Tibial nerve (tissue), 4 donors: ENCODE results near the gene SSR1. TPM values are rescaled to one million over a fixed set of nuclear protein-coding genes. Genes with fewer than 3 reads are reported as not detected.

Source experiments
- DNase-seq, 2 donors: peaks; one replicate each; pipeline ENCODE4 v3.0.0-alpha.2; 2019; ENCODE audit warnings: low spot score in 2 of 2
- H3K27ac ChIP-seq, 4 donors: fragments of 200-600 bp; sonication (generic) in 3 of 4; one replicate each; pipeline ENCODE4 v1.5.1; 2017 to 2019; ENCODE audit warnings: mild to moderate bottlenecking in 1 of 4
- H3K27me3 ChIP-seq, 2 donors: fragments of 200-600 bp; sonication (generic) in 1 of 2; one replicate each; pipeline versions ENCODE4 v1.5.1 to v1.6.0; 2017 to 2019
- H3K36me3 ChIP-seq, 3 donors: fragments of 200-600 bp; sonication (generic); one replicate each; pipeline ENCODE4 v1.5.1; 2018 to 2019
- H3K4me1 ChIP-seq, 4 donors: fragments of 200-600 bp; sonication (generic) in 3 of 4; one replicate each; pipeline ENCODE4 v1.5.1; 2017 to 2019
- H3K4me3 ChIP-seq, 4 donors: fragments of 200-600 bp; sonication (generic) in 3 of 4; one replicate each; pipeline ENCODE4 v1.5.1; 2017 to 2019; ENCODE audit warnings: mild to moderate bottlenecking in 1 of 4, moderate library complexity in 1 of 4
- H3K9me3 ChIP-seq, 4 donors: fragments of 200-600 bp; sonication (generic) in 3 of 4; one replicate each; pipeline ENCODE4 v1.5.1; 2017 to 2019
- EP300 ChIP-seq, 2 donors: sonication (generic); formaldehyde crosslinking; IDR thresholded peaks; one replicate each; pipeline ENCODE4 v1.6.1; 2017; ENCODE audit warnings: antibody characterized with exemption in 2 of 2, mild to moderate bottlenecking in 1 of 2
- POLR2A ChIP-seq, 2 donors: fragments of 450-650 bp; IDR thresholded peaks; one replicate each; pipeline ENCODE4 v1.6.1; 2017; ENCODE audit warnings: antibody characterized with exemption in 2 of 2, mild to moderate bottlenecking in 2 of 2, moderate library complexity in 2 of 2
- WGBS, 2 donors: methylation state at CpG; one replicate each; pipeline ENCODE4 v1.1.5; 2018; 5-methylcytosine and 5-hydroxymethylcytosine counted together
- total RNA-seq, 4 donors: library from RNA; depleted of rRNA; stranded (reverse); fragments of >200 nt; gene quantifications; one replicate each; pipeline ENCODE4 v1.1.0, GENCODE V29; 2016
- TF ChIP-seq, protein P1 (sequence below), 5 experiments: fragments of 200-600 bp in 3 of 5; fragments of 450-650 bp in 2 of 5; sonication (generic) in 3 of 5; IDR thresholded peaks; one replicate each; pipeline ENCODE4 v1.5.1; 2016 to 2019; ENCODE audit warnings: antibody characterized with exemption in 5 of 5, mild to moderate bottlenecking in 3 of 5, moderate library complexity in 2 of 5

SSR1 gene
- total RNA-seq, 4 donors from 2014 or later = 30.8 to 68.2 (median 51.5) TPM

- Histone ChIP-seq H3K27me3 (no peaks in the 10 kb centered on the region), H3K36me3 (peaks cover 0 to 70% (median 2%) of the 10 kb centered on the region in 3 donors), H3K27ac (no peak overlapping the region), H3K4me1 (peaks cover 0 to 48% (median 15%) of the 10 kb centered on the region in 4 donors), H3K9me3 (no peaks in the 10 kb centered on the region), H3K4me3 (no peak overlapping the region)
- WGBS, 2 donors = 95 to 99% methylated on average over 5 of the region's 5 CpGs
- no peak for DNase-seq
- TF ChIP-seq EP300 (IDR thresholded peaks at IDR 0.05) (no peak), POLR2A (IDR thresholded peaks at IDR 0.05) (no peak)
- TF ChIP-seq, protein P1, sequence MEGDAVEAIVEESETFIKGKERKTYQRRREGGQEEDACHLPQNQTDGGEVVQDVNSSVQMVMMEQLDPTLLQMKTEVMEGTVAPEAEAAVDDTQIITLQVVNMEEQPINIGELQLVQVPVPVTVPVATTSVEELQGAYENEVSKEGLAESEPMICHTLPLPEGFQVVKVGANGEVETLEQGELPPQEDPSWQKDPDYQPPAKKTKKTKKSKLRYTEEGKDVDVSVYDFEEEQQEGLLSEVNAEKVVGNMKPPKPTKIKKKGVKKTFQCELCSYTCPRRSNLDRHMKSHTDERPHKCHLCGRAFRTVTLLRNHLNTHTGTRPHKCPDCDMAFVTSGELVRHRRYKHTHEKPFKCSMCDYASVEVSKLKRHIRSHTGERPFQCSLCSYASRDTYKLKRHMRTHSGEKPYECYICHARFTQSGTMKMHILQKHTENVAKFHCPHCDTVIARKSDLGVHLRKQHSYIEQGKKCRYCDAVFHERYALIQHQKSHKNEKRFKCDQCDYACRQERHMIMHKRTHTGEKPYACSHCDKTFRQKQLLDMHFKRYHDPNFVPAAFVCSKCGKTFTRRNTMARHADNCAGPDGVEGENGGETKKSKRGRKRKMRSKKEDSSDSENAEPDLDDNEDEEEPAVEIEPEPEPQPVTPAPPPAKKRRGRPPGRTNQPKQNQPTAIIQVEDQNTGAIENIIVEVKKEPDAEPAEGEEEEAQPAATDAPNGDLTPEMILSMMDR (IDR thresholded peaks at IDR 0.05) = no peak
These were observed 5.5 kb downstream of the SSR1 start for GRCh38 chr6:7307533-7307932.

GRCh38 chr6:7304821-7305220 is 8.2 kb downstream of the SSR1 start:
- Histone ChIP-seq H3K4me3 (no peak overlapping the region), H3K36me3 (peaks cover 0 to 98% (median 20%) of the 10 kb centered on the region in 3 donors), H3K4me1 (peaks cover 0 to 23% (median 2%) of the 10 kb centered on the region in 4 donors), H3K9me3 (no peaks in the 10 kb centered on the region), H3K27me3 (no peaks in the 10 kb centered on the region), H3K27ac (no peak overlapping the region)
- WGBS, 2 donors = 67 to 70% methylated on average over 1 of the region's 1 CpG
- TF ChIP-seq EP300 (IDR thresholded peaks at IDR 0.05) (no peak), POLR2A (IDR thresholded peaks at IDR 0.05) (no peak)
- TF ChIP-seq, protein P1 (IDR thresholded peaks at IDR 0.05) = no peak
- no peak for DNase-seq

DNA sequence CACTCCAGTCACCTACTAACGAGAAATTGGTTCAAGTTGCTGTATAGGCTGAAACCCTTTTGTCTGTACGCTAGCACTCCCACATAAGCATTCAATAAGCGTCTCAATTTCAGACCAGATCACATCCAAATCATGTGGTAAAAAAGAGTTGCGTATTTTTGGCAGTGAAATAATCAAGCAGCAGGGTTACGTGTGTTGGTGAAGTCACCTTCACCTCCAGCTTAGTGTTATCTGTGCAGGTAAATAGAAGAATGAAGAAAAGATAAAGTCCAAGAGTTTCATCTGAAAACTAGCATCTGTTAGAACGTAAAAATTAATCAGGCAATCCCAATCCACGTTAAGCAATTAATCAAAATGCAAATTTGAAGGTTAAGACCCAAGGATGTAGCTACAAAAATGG is 11.3 kb downstream of the SSR1 start:
- 85% methylated on average over 7 of the region's 7 CpGs for WGBS, 2 donors
- no peaks in the 10 kb centered on the region for H3K27me3 ChIP-seq
- no peak overlapping the region for H3K27ac ChIP-seq
- no peak for TF ChIP-seq POLR2A (IDR thresholded peaks at IDR 0.05)
- TF ChIP-seq EP300 (IDR thresholded peaks at IDR 0.05) = no peak
- TF ChIP-seq, protein P1 (IDR thresholded peaks at IDR 0.05) = no peak
- H3K4me3 ChIP-seq = no peak overlapping the region
- peaks cover 2 to 97% (median 32%) of the 10 kb centered on the region in 3 donors for H3K36me3 ChIP-seq
- no peak for DNase-seq
- H3K4me1 ChIP-seq = peaks cover 0 to 2% (median 0%) of the 10 kb centered on the region in 4 donors
- H3K9me3 ChIP-seq = no peaks in the 10 kb centered on the region

GRCh38 chr6:7300926-7301325 is 12.1 kb downstream of the SSR1 start:
- Histone ChIP-seq H3K27ac (no peak overlapping the region), H3K36me3 (peaks cover 2 to 93% (median 32%) of the 10 kb centered on the region in 3 donors), H3K27me3 (no peaks in the 10 kb centered on the region), H3K9me3 (no peaks in the 10 kb centered on the region), H3K4me1 (peaks cover 0 to 2% (median 0%) of the 10 kb centered on the region in 4 donors), H3K4me3 (no peak overlapping the region)
- no peak for DNase-seq
- 89% methylated on average over 5 of the region's 5 CpGs for WGBS, 2 donors
- TF ChIP-seq, protein P1 (IDR thresholded peaks at IDR 0.05) = no peak
- TF ChIP-seq EP300 (IDR thresholded peaks at IDR 0.05) (no peak), POLR2A (IDR thresholded peaks at IDR 0.05) (no peak)

- 90 to 91% methylated on average over 1 of the region's 1 CpG for WGBS, 2 donors
- Histone ChIP-seq H3K27me3 (no peaks in the 10 kb centered on the region), H3K27ac (no peak overlapping the region), H3K4me3 (no peak overlapping the region), H3K36me3 (peaks cover 2 to 92% (median 32%) of the 10 kb centered on the region in 3 donors), H3K9me3 (no peaks in the 10 kb centered on the region), H3K4me1 (no peaks in the 10 kb centered on the region)
- TF ChIP-seq, protein P1 (IDR thresholded peaks at IDR 0.05) = no peak
- TF ChIP-seq EP300 (IDR thresholded peaks at IDR 0.05) (no peak), POLR2A (IDR thresholded peaks at IDR 0.05) (no peak)
- DNase-seq = no peak
These were observed 14.9 kb downstream of the SSR1 start for GRCh38 chr6:7298113-7298512.
